Glomerular visceral epithelial cell (primary cell): ENCODE data around the gene ABHD17B.

ENCODE experiments used
- DNase-seq: peaks from one replicate; pipeline ENCODE4 v3.0.0-alpha.2; 2016; ENCODE audit errors: extremely low spot score

ABHD17B gene

GRCh38 chr9:71876829-71877228 is 34.2 kb downstream of the ABHD17B start:
- DNase-seq = no peak

GRCh38 chr9:71876106-71876505 is 34.9 kb downstream of the ABHD17B start:
- DNase-seq = no peak

GRCh38 chr9:71875345-71875744 is 35.6 kb downstream of the ABHD17B start:
- DNase-seq = no peak

GRCh38 chr9:71863631-71864030 is 47.4 kb downstream of the ABHD17B start:
- DNase-seq = no peak

- no peak for DNase-seq
Measured at GRCh38 chr9:71861618-71862017, 49.4 kb downstream of the ABHD17B start.

GRCh38 chr9:71859939-71860338 is 51.1 kb downstream of the ABHD17B start:
- no peak for DNase-seq

GRCh38 chr9:71858812-71859211 is 52.2 kb downstream of the ABHD17B start:
- DNase-seq = no peak

GRCh38 chr9:71858102-71858798 is 52.7 kb downstream of the ABHD17B start:
- DNase-seq = no peak

- DNase-seq = no peak
Measured at GRCh38 chr9:71857159-71857558, 53.8 kb downstream of the ABHD17B start.

- DNase-seq = no peak
Measured at GRCh38 chr9:71854811-71855210, 56.2 kb downstream of the ABHD17B start.

- DNase-seq = no peak
Measured at GRCh38 chr9:71853084-71853483, 57.9 kb downstream of the ABHD17B start.

- no peak for DNase-seq
Measured at GRCh38 chr9:71850996-71851395, 60.0 kb downstream of the ABHD17B start.

- DNase-seq = no peak
Measured at GRCh38 chr9:71847892-71848291, 63.1 kb downstream of the ABHD17B start.

- DNase-seq = no peak
Measured at GRCh38 chr9:71844808-71845207, 66.2 kb downstream of the ABHD17B start.

GRCh38 chr9:71839668-71840067 is 71.3 kb downstream of the ABHD17B start:
- DNase-seq = no peak

GRCh38 chr9:71835596-71835995 is 75.4 kb downstream of the ABHD17B start:
- DNase-seq = no peak

- DNase-seq = no peak
Measured at GRCh38 chr9:71830929-71831328, 80.1 kb downstream of the ABHD17B start.

- no peak for DNase-seq
Measured at GRCh38 chr9:71830153-71830552, 80.8 kb downstream of the ABHD17B start.

- DNase-seq = no peak
Measured at GRCh38 chr9:71826279-71826678, 84.7 kb downstream of the ABHD17B start.

GRCh38 chr9:71824257-71824656 is 86.7 kb downstream of the ABHD17B start:
- no peak for DNase-seq

GRCh38 chr9:71822935-71823334 is 88.1 kb downstream of the ABHD17B start:
- no peak for DNase-seq

- no peak for DNase-seq
Measured at GRCh38 chr9:71822456-71822855, 88.5 kb downstream of the ABHD17B start.

- DNase-seq = no peak
Measured at GRCh38 chr9:71821405-71821804, 89.6 kb downstream of the ABHD17B start.

- DNase-seq = no peak
Measured at GRCh38 chr9:71820403-71820921, 90.5 kb downstream of the ABHD17B start.
